Cerebellar nuclear complex (tissue), 1 donor: ENCODE measurements around the gene COL27A1.
A peak's percentile ranks its signal among the peaks of the same experiment; 100 is the strongest.

Experiments
- DNase-seq, 2 experiments: peaks; one replicate each; lab custom pipeline; 2025; lab: John Stamatoyannopoulos, UW

The COL27A1 gene

DNA sequence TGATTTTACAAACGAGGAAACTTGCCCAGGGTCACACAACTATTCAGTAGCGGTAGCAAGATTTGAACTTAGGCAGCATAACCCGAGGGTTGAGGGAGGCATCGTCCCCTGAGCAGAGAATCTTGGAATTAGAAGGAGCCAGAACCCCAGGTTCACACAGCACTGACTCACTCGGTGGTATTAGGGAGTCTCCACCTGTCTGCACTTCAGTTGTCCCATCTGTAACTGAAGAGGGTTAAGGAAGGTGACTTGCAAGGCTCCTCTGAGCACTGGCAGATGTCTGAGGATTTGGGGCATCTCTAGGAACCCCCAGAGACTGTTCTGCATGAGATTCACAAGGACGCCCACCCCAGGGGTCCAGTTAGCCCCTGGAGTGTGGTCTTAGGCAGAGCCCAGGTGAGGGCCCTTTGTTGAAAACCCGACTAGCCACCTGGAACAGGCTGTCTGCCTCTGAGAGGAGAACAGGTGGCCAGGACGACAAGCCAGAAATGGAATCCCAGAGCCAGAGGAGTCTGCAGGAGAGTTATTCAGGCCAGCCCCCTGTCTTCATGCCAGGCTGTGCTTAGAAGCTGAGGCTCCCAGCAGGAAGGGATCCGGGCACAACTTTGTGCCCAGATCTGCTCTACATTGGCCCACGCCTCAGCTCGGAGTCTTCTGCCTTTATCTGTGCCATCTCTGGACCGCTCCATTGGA, 117.5 kb downstream of the COL27A1 start:
- peak; percentile 85 to 87 for DNase-seq

DNA sequence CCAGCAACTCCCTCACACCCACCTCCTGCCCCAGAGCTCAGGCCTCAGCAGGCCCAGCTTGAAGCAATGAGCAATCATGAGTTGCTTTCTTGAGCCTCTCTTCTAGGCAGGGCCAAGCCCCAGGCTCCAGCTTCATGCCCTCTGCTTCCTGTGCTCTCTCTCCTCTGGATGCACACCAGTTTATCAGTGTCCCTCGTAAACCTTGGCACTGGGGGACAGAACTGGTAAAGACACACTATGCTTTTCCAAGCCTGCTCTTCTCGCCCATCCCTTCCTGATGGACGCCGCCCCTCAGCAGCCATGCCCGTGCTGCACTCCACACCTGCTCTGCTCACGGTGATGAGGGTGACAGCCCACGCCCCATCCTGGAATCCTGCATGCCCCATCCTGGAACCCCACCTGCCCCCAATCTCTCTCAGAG, 118.1 kb downstream of the COL27A1 start:
- no peak for DNase-seq

DNA sequence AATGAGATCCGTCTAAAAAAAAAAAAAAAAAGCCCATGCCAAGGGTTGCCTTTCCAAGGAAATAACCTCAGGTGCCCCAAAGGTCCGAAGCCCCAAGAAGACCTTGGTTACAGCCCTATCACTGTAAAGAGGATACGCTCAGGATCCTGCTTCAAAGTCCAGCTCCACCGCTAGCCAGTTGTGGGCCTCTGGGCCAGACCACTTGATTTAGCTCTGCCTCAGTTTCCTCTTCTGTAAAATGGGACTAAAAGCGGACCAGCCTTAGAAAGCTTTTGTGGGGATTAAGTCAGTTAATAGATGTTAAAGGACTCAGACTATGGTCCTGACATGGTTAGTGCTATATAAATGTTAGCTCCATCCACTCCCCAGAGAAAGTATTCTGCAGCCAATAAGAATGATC, 118.9 kb downstream of the COL27A1 start:
- no peak for DNase-seq

DNA sequence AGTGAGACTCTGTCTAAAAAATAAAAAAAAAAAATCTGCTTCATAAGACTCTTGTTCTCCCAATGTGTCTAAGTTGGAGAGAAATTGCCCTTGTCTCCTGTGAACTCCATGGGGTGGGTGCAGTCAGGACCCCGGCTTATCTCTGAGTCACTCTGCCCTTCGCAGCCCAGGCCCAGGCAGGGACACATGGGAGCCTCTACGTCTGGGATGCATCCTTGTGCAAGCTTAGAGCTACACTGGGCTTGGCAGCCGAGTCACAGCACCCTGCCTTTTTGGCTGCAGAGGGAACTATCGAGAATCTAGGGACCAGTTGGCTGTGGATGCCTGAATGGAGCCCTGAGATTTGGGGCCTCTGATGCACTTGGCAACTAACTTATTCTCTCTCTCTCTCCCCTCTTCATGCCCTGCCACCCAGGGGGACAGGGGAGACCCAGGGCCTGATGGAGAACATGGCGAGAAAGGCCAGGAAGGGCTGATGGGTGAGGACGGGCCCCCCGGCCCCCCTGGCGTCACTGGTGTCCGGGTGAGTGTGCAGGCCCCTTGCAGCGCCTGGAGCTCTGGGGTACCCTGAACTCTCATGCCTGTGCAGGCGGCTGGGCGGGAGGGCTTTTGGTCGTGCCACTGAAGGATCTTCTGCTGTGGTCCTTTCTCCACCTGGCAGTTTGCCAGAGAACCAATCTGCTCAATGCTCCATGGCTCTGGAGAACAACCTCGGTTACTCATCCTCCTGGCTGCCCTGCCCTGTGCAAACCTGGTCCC, 120.1 kb downstream of the COL27A1 start:
- DNase-seq, result peak in 1 of 2 experiments; percentile 31

DNA sequence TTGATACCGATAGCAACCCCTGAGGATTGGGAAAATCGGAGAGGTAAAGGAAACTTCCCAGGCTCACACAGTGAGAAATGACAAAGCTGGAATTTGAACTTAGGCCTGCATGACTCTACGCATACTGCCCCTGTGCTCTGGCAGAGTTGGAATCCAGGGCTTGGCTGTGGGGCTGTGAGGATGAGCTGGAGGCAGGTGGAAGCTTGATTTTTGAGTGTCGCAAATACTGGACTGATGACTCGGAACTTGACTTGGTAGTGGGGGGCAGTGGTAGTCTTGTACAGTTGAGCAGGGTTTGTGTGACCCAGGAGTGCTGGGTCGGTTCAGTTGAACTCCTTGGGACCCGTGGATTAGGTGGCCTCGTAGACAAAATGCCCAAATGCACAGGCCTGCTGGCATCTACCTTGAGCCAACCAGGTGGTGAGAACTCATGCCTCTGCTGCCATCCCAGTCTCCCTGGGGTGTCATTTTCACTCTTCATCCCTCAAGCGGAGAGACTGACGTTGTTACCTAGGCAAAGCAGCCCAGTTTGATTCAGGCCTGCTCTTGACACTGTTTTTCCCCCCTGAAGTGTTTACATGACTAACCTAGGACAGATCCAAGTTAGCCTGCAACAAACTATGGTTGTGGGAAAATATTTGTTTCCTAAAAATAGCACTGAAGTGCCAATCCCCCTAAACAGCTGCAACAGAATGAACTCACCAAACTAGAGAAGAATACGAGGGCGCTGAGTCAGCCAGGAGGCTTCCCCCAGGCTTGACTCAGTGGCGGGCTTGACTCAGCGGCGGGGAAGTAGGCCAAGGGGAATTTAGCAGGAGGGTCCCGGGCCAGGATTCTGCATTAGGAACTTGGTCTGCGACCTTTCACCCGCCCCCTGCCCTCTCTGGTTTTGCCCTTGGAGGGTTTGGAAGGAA, 121.8 kb downstream of the COL27A1 start:
- DNase-seq, result no peak

DNA sequence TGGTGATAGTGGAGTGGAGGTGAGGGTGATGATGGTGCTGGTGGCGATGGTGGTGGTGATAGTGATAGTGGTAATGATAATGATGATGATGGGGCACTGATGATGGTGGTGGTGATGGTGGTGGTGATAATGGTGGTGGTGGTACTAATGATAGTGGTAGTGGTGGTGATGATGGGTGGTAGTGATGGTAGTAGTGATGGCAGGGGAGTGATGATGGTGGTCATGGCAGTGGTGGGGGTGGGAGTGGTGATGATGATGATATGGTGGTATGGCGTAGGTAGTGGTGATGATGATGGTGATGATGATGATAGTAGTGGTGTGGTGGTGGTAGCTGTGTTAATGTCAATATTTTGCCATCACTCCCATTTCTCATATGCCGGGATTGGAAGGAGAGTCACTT, 123.0 kb downstream of the COL27A1 start:
- DNase-seq, result no peak

DNA sequence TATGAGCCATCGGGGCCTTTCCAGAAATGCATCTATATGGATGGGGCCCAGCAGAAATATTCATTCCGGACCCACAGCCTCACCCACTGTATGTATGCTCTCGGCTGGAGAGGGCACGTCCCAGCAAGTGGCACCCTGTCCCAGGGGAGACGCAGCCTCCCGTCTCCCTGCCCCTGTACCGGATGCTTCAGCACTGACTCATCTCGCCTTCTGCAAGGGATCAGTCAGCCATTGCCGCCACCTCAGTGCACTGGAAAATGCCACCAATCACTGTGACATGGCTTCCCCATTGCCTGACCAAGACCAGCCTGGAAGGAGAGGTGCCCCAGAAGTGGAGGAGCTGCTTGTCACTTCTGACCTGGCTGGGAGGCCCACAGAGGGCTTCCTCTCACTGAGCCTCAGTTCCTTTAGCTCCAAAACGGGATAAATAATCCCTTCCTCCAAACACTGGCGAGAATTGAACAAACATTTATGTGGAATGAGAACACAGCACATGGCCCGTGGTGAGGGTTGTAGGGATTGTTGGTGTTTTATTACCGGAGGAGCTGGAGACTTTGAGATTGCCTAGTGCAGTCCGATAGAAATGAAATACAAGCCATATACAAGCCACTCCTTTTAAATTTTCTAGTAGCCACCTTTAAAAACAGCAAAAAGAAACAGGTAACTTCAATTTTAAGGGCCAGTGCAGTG, 123.7 kb downstream of the COL27A1 start:
- DNase-seq, result no peak

DNA sequence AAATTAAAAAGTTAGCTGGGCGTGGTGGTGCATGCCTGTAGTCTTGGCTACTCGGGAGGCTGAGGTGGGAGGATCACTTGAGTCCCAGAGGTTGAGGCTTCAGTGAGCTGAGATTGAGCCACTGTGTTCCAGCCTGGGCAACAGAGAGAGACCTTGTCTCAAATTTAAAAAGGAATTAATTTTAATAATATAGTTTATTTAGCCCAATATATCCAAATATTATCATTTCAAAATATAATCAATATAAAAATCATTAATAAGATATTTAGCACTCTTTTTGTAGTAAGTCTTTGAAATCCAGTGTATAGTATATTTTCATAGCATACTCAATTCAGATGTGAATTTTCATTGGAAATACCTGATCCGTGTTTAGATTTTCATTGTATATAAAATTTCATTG, 124.4 kb downstream of the COL27A1 start:
- DNase-seq, result no peak

DNA sequence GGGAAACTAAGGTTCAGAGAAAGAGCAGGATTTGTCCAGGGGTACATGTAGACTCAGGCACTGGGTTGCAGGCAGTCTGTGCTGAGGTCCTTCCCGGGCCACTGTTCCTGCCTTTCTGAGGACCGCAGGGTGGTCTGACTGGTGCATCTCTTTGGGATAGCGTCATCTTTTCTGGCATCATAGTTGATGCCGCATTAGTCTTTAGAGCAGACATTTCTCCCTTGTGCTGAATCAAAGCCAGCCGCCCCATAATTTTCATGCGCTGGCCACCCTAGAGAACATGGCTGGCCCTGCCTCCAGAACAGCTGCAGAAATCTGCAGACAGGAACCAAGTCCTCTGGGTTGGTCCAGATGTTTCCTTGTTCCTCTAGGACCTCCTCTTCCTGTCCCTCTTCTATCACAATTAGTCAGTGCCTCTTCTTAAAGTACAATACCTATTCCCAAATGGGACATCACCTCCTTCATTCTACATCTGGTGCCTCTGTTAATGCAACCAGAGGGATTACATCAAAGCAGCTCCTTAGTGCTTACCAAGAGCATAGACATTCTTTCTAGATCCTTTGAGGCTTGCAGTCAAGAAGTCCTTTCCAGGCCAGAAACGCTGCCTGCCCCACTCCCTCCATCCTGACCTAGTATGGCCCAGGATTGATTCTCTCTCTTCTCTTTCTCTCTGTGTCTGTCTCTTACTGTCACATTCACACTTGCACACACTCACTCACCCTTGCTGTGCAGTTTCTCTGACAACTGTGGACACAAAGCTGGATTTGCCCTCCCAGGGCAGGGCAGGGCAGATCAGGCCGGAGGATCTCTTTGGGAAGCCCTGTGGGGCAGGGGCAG, 125.5 kb downstream of the COL27A1 start:
- no peak for DNase-seq

DNA sequence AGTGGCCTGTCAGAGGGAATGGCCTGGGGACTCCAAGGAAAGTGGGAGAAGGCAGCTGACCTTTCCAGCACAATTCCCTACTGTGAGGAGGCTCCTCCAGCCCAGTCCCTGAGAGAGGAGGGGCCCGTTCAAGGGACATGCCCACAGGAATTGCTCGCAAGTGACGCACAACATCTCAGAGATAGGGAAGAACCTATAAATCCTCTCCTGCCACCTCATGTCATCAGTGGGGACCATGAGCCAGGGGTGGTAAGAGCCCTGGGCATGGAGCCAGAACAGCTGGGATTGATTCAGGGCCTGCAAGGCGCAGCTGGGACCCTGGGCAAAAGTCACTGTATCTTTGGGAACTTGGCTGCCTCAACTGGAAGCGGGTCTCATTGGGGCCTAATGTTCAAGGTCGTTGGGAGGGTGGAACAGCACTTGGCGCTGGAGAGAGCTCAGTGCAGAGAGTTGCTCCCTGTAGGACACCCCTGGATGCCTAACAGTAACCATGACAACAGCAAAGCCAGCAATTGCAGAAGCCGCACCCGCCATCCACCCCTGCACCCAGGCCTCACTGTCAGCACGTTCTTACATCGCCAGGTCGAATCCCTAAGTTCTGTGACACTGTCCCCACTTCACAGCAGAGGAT, 126.3 kb downstream of the COL27A1 start:
- DNase-seq, result no peak

DNA sequence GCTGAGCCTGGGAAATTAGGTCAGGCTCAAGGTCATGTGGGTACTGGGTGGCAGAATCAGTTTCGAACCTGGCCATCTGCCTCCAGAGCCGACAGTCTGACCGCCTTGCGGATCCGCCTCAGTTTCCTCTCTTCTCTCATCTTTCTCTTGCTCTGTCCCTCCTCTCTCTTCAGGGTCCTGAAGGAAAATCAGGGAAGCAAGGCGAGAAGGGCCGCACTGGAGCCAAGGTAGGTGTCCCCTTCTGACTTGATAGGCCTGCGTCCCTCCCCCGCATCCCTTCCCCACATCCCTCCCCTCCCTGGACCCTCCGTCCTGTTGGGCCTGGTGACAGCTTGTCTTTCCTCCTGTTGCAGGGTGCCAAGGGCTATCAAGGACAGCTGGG, 126.8 kb downstream of the COL27A1 start:
- DNase-seq, result no peak

DNA sequence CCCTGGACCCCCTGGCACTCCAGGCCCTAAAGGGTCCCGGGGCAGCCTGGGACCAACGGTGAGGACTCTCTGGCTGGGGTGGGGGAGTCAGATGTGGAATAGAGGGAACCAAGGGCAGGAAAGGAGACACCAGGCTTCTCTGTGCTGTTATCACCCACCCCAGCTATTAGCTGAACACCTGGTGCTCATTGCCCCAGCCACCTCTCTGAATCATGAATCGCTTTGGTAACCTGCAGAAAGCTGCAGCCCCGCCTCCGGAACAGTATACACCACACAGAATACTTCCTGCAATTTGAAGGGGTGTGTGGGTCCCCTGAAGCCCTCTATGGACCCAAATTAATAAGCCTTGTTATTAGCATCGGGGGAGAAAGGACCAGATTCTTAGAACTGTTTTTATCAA, 127.2 kb downstream of the COL27A1 start:
- DNase-seq, result no peak

DNA sequence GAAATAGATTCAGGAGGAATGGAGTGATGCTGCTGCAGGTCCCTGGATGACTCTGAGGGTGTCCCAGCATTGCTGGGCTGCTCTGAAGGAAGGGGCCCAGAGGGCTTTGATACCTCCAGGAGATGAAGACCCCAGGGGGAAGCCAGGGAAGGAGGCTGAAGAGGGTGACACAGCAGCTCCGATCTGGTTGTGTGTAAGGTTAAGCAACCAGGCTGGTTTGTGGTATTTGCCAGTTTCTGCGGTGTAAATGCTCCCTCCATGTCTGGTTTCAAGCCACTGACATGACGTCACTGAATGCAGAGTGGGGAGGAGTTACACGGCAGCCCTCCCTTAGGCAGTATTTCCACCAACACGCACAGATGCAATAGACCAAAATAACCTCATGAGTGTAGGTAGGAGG, 127.6 kb downstream of the COL27A1 start:
- no peak for DNase-seq

DNA sequence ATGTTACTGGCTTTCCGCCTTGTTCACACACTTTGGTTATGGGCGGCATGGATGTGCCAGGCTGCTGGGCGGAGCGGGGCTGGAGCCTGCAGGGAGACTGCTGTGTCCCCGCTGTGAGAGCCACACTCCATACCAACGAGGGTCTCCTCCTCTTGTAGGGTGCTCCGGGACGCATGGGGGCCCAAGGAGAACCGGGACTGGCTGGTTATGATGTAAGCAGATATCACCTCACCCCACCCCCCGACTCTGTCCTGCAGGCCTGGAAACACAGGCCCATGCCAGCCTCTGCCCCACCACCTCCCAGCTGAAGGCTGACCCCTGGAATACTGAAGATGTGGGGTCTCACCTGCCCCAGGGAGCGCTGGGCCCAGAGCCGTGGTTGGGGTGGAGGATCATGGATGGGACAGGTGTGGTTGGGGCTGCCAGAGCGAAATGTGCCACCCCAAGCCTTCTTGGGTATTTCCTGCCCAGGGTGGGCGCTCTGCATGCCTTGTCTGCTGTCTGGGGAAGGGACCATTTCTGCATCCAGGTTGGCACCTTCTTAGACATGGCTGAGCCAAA, 128.3 kb downstream of the COL27A1 start:
- no peak for DNase-seq

DNA sequence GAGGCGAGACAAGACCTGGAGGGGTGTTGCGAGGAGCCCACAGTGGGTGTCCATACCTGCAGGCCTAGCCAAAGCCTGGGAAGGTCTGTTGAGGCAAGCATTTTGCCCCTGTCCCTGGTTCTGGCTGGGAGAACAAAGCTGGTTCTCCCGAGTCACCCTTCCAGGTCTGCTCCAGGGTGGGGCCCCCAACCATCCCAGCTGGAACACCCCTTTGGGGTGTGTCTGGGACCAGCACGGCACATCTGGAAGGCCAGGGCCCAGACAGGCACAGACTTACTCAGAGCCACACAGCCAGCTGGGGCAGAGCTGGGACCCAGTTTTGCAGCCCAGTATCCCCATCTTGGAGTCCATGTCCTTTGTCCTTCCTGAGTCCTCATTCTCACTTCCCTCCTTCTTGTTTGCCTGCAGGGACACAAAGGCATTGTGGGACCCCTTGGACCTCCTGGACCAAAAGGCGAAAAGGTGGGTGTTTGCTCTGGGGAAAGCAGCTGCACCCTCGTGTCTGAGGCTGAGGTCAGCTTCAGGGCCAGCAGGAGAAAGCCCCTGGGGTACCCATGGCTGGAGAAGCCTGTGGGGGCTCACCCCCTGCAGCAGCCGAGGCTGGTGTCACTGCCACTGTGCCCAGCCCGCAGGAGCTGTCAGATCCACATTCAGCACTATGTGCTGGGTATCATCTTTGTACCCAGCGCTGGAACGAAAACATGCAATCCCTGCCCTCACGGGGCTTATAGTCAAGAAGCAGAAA, 129.2 kb downstream of the COL27A1 start:
- no peak for DNase-seq

DNA sequence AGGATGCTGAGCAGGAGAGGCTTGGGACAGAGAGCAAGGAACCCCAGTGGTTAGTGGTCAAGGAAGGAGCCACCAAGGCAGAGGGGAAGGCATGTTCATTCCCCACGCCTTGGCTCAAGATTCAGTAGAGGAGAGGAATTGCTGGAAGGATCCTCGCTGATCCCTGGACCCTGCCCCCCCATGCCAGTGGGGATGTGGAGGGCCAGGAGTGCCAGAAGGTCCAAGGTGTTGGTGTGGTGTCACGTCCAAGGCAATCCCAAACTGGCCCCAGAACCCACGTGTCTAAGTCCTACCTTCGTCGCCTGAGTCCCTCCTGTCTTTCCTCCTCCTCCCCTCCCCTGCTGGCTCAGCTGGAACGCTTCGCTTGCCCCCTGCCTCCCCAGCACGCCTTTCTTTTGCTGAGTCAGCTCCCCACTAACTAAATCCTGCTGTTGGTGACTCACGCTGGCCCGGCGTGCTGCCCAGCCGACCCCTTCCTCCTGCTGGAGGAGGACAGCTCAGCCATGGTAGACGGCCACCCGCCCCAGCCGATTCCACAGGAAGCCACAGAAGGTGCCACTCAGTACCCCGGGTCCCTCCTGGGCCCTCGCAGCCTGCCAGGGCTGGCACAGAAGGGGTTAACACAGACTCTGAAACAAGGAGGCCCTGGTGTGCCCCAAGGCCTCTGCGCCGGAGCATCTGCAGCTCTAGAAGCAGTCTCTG, 130.0 kb downstream of the COL27A1 start:
- DNase-seq, result no peak

DNA sequence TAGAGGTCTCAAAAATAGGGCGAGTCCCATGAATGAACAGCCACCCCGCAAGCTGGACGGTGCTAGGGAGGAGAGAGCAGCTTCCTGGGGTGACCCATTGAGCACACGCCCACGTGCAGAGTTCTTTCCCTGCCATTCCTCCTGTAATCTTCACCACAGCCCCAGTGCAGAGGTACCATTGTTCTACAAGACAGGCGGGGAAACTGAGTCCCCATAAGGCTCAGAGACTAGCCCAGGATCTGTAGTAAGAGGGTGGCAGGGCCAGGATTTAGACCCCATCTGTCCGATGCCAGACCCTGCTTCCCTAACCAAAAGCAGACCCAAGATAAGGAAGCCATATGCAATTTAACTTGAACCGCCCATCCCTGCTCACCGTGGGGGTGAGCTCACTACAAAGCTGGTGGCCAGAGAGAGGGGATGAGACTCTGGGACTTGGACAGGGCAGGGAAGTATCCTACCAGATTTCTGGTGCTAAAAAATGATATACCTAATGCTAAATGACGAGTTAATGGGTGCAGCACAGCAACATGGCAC, 130.9 kb downstream of the COL27A1 start:
- DNase-seq, result no peak

DNA sequence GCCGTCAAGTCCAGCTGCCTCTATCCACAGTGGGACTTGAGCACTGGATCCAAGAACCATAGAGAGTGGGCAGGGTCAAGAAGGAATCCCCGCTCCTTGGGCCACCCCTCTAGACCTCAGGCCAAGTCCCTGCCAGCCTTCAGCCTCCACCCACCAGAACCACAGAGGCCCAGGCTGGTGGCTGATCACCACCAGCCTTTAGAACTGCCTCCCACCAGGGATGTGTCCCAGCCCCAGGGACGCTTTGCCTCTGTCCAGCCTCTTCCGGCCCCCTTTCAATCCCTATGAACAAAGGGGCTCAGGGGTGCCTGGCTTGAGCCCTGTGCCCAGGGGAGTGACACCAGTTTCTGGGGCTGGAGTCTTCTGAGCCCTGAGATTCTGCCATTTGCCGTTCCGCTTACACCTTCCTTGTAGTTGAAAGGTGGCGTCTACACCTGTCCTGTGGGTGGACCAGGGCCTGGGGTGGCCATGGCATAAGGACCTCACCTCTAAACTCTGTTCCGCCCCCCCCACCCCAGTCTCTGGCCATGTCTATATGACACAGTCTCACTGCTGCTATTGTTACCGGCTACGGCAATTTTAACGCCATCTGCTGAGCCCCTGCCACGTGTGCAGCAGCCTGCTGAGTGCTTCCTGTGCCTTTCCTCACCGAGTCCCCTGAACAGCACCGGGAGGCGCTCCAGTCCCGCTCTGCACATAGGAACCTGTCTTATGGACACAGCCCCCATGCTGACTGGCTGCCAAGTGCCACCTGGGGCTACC, 131.8 kb downstream of the COL27A1 start:
- DNase-seq, result peak in 1 of 2 experiments; percentile 22
